Activated CD4-positive, alpha-beta T cell treated with anti-CD3 and anti-CD28 coated beads for 1 hour (primary cell): Measurements from ENCODE around the gene SORT1.
"Not testable (repeated sequence)": the region's sequence is repeated elsewhere in the genome, so short reads cannot be mapped to it uniquely, and the experiment has no call there.

Source experiments
- DNase-seq: peaks from one replicate; pipeline ENCODE4 v3.0.0-alpha.2; 2020

SORT1 gene

DNA sequence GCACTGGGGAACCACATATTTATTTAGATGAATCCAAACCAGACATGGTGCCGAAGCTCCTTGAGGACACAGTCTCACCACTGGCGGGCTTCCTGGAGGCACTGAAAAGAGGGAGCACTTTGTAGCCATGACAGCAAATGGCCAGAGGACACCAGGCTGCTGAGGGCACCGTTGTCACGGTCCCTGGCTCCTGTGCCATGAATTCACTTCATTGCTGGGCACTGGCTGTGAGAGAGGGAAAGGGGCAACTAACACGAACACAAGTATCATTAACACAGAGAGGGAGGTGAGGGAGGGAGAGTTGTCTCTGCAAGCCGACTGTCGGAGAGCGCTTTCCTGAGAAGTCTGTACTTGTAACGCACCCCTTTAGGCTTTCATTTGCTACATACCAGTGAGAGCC lies 105.4 kb downstream of the SORT1 start:
- DNase-seq = no peak

DNA sequence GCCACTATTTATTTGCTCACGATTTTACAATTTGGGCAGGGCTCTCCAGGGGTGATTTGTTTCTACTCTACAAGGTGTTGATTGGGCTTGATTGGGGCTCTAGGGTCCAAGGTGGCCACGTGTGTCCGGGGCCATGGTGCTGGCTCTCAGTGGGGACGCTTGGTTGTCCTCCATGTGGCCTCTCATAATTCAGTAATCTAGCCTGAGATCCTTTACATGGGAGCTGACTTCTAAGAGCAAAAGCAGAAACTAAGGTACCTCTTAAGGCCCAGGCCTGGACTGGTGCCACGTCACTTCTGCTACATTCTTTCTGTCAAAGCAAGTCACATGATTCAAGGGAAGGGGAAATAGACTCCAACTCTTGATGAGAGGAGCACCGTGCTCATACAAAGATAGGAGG lies 106.7 kb downstream of the SORT1 start:
- no peak for DNase-seq

DNA sequence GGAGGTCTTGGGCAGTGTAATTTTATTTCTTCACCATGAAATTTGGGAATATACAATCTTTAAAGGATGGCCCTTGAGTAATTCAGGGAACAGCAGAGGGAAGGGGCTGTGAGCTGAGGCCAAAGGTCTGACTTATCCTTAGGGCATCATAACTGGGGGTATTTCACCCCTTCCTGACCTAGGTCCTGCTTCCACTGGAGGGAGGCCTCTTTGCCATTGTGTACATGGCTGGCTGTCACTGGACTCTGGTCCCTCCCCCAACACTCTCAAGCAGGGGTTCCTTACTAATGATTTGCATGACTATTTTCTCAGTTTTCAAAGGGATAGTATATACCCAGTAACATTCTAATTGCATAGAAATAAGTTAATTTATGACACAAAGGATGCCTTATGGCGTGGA lies 107.6 kb downstream of the SORT1 start:
- DNase-seq = no peak

DNA sequence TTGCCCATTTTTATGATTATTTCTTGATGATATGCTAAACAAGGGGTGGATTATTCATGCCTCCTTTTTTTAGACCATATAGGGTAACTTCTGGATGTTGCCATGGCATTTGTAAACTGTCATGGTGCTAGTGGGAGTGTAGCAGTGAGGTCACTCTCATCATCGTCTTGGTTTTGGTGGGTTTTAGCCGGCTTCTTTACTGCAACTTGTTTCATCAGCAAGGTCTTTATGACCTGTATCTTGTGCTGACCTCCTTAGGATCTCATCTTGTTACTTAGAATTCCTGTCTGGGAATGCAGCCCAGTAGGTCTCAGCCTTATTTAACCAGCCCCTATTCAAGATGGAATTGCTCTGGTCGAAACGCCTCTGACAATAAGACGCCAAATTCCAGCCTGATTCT lies 111.0 kb downstream of the SORT1 start:
- not testable (repeated sequence) for DNase-seq

DNA sequence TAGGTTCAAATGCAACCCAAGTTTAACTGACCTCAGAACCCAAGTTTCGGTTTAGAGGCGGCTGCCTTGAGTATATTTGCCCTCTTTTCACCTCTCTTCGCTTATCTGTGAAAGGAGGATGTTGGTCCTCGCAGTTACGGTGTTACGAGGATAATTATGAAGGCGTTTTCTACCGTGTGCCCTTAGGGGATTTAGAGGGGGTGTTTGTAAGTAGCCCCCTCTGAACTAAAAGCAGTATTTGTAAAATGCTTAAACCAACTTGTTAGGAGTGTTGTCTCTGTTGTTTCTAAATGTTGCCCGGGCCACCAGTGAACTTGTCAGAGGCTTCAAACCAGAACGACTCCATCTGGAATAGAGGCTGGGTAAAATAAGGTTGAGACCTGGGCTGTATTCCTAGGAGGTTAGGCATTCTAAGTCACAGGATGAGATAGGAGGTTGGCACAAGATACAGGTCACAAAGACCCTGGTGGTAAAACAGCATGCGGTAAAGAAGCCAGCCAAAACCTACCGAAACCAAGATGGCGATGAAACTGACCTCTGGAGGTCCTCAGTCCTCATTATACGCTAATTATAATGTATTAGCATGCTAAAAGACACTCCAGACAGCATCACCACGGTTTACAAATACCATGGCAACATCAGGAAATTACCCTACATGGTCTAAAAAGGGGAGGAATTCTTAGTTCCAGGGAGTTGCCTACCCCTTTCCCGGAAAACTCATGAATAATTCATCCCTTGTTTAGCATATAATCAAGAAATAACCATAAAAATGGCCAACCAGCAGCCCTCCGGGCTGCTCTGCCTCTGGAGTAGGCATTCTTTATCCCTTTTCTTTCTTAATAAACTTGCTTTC lies 113.7 kb downstream of the SORT1 start:
- DNase-seq = no peak

DNA sequence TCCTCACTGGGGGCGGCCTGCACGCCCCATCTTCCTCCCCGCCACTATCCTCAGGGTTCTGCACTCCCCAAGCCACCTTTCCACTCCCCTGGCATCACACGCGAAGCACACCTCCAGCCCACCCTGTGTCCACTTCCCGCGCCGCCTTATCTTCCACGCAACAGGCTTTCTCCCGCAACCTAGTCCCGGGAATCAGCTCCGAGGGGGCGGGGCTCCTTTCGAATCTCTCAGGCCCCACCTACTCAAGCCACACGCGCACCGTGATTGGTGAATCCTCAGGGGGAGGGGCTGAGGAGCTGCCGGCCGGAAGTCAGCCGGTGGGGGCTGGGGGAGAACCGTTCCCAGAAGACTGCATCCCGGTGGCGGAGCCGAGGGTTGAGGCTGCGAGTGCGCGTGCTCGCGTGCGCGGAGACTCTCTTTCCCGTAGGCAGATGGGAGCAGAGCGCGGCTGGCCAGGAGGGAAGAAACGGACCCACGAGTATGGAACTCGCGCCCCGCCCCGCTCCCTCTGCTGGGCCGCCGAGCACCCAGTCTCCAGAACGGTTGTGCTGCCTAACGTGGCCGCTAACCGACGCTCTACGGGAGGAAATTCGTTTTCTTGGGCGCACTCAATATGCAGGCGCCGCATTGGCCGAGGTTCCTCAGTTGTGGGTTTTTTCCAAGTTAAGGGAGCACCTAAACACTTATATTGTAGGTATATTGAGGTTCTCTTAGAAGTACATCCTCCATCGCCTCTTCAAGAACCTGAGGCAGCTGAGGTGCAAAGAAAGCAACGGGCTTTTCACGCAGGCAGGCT lies 114.6 kb downstream of the SORT1 start, which contains the start of gene PSRC1:
Gene PSRC1 (minus strand): TSS at position 194 of the 796 bp plus-strand sequence.
- DNase-seq = peak; percentile 79

DNA sequence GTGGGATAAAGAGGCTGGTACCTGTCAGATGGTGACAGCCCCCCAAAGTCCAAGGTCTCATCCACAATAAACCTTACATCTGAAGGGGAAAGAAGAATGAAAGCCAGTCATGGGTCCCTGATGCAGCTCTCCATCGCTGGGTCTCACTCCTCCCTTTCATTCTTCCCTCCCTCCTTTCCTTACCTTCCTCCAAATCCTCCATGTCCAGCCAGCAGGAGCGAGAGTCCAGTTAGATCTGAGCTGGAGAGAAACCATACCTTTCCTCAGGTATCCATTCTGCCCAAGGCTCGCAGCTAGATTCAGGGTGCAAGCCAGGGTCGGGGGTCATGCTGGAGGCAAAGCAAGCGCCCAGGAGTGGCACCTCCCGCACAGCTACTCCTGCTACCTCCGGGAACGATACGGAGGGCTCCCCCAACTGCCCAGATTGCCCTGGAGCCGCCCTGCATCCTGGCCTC lies 115.2 kb downstream of the SORT1 start:
- no peak for DNase-seq

DNA sequence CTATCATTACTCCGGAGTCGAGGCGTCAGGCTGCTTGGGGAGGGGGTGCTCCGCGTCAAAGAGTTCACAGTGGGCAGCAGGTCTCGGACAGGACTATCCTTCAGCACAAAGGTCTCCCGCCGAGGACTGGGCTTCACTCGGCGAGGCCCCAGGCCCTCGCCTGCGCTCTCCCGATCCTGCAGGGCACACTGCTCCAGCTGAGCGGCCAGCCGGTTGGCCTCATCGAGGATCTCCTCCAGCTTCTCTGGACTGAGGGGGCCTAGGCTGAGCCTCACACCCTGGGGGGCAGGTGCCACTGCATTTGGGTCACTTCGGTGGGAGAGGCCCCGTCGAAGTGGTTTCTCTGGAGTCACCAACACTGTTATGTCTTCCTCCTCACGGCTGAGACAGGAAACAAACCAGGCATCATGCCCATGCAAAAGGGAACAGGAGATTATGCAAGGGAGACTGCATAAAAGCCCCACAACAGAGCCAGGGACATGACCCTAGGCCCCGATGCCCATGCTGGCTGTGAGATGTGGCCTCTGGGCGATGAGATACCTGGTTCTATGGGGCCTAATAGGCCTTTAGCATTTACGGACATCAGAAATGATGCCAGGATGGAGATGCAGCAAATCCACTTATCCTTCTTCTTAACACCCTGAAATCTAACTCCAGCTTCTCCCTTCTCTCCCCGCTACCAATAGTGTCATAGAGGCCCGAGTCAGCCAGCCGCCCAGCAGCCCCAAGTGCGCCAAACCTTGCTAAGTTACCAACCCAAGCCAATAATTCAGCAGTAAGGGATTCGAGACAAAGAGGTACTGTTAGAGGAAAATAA lies 115.8 kb downstream of the SORT1 start:
- no peak for DNase-seq

DNA sequence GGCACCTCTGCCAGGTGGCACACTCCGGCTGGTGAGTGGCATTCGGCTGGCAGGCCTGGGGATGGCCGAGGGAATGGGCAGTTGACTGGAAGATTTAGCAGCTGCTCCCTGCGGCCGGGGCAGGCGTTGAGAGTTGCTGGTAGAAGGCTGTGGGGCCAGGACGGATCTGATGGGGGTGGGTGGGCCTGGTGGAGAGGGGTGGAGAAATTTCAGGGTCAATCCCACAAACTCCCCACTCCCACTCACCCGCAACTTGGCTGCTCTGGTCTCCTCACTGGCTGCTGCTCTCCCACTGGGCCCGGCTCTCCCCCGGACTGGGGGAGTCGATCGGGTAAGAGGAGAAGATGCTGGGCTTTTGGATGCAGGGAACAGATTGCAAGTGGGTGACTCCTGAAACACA lies 116.9 kb downstream of the SORT1 start:
- DNase-seq = no peak

DNA sequence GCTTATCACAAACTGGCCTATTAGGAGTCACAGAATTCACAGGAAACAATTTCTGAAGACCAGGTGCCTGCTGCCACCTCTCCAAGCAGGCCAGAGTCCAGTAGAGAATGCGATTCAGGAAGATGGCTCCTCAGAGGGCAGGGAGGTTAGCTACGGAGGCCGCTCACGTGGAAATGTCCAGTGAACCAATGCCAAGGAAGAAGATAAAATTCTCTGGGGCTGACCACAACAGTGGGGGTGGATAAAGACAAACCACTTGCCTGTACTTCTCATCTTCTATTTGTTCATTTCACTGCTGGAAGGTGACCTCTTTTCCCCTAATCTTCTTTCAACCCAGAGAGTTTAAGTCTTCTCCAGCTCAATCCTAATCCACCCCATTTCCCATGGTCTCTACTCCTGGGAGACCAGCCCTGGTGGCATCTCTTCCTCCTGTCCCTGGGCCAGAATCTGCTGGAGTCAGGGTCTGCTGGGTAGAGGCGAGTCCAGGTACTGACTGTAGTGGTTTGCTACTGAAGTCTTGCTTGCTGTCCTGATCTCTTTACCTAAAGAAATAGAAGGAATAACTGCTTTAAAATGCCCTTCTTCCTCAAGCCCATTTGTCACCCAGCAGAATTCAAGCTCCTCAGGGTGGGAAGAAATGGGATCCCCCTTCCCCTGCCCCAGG lies 118.0 kb downstream of the SORT1 start:
- no peak for DNase-seq

DNA sequence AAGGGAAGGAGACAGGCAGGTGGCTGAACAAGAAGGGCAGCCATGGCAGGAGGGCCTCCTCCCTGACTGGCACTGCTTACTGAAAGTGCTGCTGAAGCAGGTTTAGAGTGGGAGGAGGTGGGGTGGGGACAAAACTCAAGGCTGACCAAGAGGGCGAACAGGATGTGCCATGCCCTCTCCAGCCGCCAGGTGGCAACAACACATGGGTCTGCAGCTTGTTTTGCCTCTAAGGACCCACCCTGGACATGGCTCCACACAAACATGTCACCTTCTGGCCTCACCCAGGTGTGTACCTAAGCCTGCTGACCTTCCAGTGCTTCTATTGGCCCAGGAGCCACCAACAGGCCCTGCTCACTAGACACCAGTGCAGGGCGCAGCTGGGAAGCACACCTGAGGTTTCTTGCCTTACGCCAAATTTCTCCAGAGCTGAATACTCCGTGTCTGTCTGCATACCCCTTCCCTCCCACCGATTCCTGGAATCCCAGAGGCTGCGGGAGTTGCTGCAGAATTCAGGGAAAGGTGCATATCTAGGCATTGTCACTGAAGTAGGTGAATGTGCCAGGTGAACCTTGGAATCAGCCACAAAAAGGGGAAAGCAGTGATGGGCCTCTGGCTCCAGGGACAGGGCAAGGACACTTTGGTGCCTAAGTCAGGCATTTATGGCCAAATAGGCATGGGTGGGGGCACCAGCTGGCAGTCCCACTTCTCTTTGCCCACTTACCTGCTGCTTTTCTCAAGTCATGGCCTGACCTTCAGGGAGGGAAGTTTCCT lies 120.1 kb downstream of the SORT1 start:
- DNase-seq = peak; percentile 22

DNA sequence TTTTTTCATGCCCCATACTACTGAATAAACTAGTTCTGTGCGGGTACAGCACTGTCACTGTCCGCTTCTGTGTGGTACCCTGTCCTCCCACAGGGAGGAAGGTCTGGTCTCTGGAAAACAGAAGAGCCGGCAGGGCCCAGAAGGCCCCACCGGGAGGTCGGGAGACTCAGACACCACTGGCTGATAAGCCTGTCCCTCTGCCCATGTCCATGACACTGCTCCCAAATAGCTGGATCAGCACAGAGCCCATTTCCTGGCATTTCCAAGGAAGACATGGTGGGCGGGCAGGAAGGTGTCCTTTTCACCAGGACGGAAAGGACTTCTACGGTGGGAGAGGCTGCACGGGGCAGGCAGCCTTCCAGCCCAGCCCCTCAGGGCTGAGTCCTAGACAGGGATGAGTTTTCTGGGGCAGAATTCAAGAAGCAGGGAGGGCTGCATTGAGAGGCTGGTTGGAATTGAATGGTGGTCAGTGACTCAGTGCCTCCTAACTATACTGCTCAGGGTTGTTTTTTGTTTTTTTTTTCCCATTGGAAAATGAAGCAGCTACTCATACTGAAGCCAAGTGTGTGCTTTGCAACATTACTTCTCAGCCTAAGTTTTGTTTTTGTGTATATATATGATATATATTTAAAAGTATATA lies 121.9 kb downstream of the SORT1 start:
- DNase-seq = no peak

DNA sequence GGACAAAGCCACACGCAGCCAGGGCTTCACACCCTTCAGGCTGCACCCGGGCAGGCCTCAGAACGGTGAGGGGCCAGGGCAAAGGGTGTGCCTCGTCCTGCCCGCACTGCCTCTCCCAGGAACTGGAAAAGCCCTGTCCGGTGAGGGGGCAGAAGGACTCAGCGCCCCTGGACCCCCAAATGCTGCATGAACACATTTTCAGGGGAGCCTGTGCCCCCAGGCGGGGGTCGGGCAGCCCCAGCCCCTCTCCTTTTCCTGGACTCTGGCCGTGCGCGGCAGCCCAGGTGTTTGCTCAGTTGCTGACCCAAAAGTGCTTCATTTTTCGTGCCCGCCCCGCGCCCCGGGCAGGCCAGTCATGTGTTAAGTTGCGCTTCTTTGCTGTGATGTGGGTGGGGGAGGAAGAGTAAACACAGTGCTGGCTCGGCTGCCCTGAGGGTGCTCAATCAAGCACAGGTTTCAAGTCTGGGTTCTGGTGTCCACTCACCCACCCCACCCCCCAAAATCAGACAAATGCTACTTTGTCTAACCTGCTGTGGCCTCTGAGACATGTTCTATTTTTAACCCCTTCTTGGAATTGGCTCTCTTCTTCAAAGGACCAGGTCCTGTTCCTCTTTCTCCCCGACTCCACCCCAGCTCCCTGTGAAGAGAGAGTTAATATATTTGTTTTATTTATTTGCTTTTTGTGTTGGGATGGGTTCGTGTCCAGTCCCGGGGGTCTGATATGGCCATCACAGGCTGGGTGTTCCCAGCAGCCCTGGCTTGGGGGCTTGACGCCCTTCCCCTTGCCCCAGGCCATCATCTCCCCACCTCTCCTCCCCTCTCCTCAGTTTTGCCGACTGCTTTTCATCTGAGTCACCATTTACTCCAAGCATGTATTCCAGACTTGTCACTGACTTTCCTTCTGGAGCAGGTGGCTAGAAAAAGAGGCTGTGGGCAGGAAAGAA lies 122.9 kb downstream of the SORT1 start:
- DNase-seq = no peak

DNA sequence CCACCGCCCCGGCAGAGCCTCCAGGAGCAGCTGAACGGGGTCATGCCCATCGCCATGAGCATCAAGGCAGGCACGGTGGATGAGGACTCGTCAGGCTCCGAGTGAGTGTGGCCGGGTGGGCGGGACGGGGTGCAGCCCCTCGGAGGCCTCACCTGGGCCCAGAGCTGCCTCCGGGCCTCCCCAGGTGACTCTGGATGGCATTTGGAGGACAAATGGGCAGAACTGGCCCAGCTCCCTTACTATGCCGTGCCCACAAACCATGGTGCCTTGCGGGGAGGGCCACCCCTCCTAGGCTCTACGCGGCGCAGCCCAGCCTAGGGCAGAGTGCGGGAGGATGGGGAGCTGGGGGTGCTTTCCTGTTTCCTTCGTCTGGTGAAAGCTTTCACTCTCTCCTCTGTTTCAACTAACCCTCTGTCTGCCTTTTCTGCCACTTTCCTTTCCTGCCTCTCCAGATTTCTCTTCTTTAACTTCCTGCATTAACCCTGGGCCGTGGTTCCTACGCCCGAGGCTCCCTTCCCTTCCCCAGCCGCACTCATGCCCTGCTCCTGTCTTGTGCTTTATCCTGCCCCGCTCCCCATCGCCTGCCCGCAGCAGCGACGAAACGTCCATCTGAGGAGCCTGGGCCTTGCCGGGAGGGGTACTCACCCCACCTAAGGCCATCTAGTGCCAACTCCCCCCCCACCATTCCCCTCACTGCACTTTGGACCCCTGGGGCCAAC lies 124.0 kb downstream of the SORT1 start:
- no peak for DNase-seq

DNA sequence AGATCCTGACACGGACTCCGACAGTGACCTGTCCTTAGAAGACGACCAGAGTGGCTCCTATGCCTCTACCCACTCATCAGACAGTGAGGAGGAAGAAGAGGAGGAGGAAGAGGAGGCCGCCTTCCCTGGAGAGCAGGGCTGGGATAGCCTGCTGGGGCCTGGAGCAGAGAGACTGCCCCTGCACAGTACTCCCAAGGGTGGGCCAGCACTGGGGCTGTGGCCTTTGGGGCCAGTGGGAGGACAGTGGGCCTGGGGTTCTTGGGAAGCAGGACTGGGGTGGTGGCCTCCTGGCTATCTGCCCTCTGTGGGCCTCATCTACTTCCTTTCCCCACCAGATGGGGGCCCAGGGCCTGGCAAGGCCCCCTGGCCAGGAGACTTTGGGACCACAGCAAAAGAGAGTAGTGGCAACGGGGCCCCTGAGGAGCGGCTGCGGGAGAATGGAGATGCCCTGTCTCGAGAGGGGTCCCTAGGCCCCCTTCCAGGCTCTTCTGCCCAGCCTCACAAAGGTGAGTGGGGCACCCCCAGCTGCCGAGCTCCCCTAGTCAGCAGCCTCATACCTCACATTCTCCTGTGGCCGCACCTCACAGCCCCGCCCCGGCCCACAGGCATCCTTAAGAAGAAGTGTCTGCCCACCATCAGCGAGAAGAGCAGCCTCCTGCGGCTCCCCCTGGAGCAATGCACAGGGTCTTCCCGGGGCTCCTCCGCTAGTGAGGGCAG lies 124.7 kb downstream of the SORT1 start:
- no peak for DNase-seq

DNA sequence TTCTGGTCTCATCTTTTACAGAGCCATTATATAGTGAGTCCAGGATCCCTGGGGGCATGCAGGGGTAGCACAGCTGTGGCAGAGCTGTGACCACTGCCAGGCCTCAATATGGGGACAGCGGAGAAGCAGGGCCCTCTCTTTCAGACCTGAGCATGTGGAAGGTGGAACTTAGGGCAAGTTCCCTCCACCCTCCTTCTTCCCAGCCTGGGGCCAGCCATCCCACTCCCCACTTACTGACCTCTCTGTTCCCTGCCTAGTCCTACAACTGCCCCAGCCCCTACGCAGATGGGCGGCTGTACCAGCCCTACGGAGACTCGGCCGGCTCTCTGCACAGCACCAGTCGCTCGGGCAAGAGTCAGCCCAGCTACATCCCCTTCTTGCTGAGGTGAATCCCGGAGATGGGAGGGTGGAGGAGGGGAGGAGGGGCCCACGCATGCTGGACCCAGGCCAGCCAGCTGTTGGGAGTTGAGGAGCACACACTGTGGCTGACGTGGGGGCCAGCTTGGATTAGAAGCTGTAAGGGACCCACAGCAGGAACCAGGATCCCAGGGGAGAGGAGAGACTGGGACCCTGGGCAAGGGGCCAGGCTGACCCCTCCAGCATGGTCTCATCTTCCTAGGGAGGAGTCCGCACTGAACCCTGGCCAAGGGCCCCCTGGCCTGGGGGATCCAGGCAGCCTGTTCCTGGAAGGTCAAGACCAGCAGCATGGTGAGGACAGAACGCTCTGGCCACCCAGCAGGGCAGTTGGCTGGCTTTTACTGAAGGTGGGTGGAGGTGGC lies 125.5 kb downstream of the SORT1 start:
- no peak for DNase-seq

DNA sequence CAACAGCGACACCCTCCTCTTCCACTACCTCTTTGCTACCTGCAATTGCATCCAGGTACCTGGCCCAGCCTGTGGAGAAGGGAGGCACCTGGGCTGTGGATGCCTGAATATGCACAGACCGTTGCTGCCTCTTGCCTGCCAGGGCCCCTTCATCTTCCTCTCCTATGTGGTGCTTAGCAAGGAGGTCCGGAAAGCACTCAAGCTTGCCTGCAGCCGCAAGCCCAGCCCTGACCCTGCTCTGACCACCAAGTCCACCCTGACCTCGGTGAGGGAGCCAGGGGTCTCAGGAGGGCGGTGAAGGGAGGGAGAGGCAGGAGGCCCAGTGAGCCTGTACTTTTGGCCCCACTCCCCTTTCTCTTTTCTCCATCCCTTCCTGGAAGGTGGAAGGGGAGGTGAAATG lies 126.3 kb downstream of the SORT1 start:
- DNase-seq = no peak
